Measurements from ENCODE around the gene EIF4E.
"Not testable (repeated sequence)": the region's sequence is repeated elsewhere in the genome, so short reads cannot be mapped to it uniquely, and the experiment has no call there.

EIF4E gene

GRCh38 chr4:98928505-98929340 lies at the start of gene EIF4E:
TSS of gene EIF4E (minus strand) at chr4:98929133. CDS start at chr4:98929112, 21 bp downstream.
- DNase-seq, result peak; percentile 97 to 98 (median 98)

GRCh38 chr4:98977557-98977956 lies 48.6 kb upstream of the EIF4E start:
- DNase-seq, result no peak

GRCh38 chr4:98976716-98977115 lies 47.8 kb upstream of the EIF4E start:
- no peak for DNase-seq

GRCh38 chr4:98969878-98970785 lies 41.2 kb upstream of the EIF4E start:
- DNase-seq, result peak in 2 of 3 donors; percentile 22 to 25

GRCh38 chr4:98967786-98968329 lies 38.9 kb upstream of the EIF4E start:
- DNase-seq, result no peak

- DNase-seq, result no peak
Observed at GRCh38 chr4:98966926-98967325, 38.0 kb upstream of the EIF4E start.

- DNase-seq, result no peak
Observed at GRCh38 chr4:98963538-98964433, 34.9 kb upstream of the EIF4E start.

GRCh38 chr4:98961770-98962169 lies 32.8 kb upstream of the EIF4E start:
- DNase-seq, result no peak

- no peak for DNase-seq
Observed at GRCh38 chr4:98959411-98959810, 30.5 kb upstream of the EIF4E start.

- DNase-seq, result no peak
Observed at GRCh38 chr4:98958065-98958464, 29.1 kb upstream of the EIF4E start.

- DNase-seq, result no peak
Observed at GRCh38 chr4:98955229-98955628, 26.3 kb upstream of the EIF4E start.

GRCh38 chr4:98951710-98952109 lies 22.8 kb upstream of the EIF4E start:
- DNase-seq, result no peak

GRCh38 chr4:98950925-98951324 lies 22.0 kb upstream of the EIF4E start:
- peak in 2 of 3 donors; percentile 8 to 24 for DNase-seq

GRCh38 chr4:98946359-98946758 lies 17.4 kb upstream of the EIF4E start:
- DNase-seq, result no peak

GRCh38 chr4:98945297-98945850 lies 16.4 kb upstream of the EIF4E start:
- DNase-seq, result no peak

- DNase-seq, result peak; percentile 64 to 79 (median 65)
Observed at GRCh38 chr4:98939892-98940298, 11.0 kb upstream of the EIF4E start.

GRCh38 chr4:98939438-98939837 lies 10.5 kb upstream of the EIF4E start:
- peak; percentile 50 to 68 (median 65) for DNase-seq

- DNase-seq, result peak; percentile 53 to 79 (median 78)
Observed at GRCh38 chr4:98937986-98938720, 9.2 kb upstream of the EIF4E start.

- DNase-seq, result no peak
Observed at GRCh38 chr4:98935633-98936032, 6.7 kb upstream of the EIF4E start.

- DNase-seq, result not testable (repeated sequence)
Observed at GRCh38 chr4:98934851-98935250, 5.9 kb upstream of the EIF4E start.

GRCh38 chr4:98932539-98932938 lies 3.6 kb upstream of the EIF4E start:
- peak; percentile 68 to 92 (median 89) for DNase-seq
